Bronchial epithelial cell (primary cell): Measurements from ENCODE around the gene LASP1NB.

Source experiments
- DNase-seq: peaks from one replicate; pipeline ENCODE4 v3.0.0-alpha.2; 2010; ENCODE audit warnings: low read depth
- FAIRE-seq: peaks from 2 replicates; lab custom pipeline; 2011; peaks lifted over from hg19 to GRCh38; lab: Jason Lieb, UNC
- H3K27me3 ChIP-seq: 2 replicates; pipeline ENCODE4 v1.5.1; 2011; ENCODE audit warnings: low read length; ENCODE audit not compliant: control insufficient read depth, insufficient read depth
- H3K36me3 ChIP-seq: 2 replicates; pipeline ENCODE4 v1.5.1; 2011; ENCODE audit warnings: low read length; ENCODE audit not compliant: control insufficient read depth, insufficient read depth
- H3K4me3 ChIP-seq: 2 replicates; pipeline ENCODE4 v1.5.1; 2011; ENCODE audit warnings: mild to moderate bottlenecking, low read depth, low read length, control low read depth
- TF ChIP-seq, protein P1 (sequence below): IDR thresholded peaks from 2 replicates; pipeline ENCODE4 v1.5.1; 2011; ENCODE audit warnings: mild to moderate bottlenecking, moderate library complexity, low read length, control low read depth, inconsistent platforms; ENCODE audit not compliant: insufficient read depth, severe bottlenecking

Gene LASP1NB

DNA sequence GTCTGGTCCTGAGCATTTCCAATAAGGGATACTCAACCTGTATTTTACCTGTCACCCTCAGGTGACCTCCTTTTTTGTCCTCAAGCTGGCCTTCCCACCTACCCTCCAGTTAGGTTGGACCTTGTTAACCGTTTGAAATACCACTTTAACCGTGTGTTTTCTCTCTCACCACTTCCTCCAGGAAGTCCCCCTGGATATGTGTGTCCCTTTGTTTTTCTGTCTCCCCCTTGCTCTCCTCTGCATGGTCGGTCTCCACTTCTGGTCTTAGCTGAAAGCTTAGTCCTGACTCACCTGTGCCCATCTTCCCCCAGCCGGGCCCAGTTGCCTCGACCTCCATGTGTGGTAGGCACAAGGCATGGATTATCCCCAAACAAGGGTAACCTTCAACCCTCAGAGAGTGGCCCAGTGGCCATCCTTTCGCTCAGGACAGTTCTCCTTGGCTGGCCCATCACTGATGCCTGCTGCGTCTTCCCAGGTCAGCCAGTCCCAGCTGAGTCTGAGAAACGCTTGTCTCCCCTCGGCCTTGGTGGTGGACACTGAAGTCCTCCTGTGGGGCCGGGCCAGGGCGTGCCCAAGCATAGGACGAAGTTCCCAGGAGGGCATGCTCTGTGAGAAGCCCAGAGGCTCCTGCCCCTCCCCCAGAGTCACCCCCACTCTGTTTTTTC is 35.5 kb upstream of the LASP1NB start:
- peaks cover 33% of the 10 kb centered on the region for H3K36me3 ChIP-seq
- DNase-seq = no peak
- no peaks in the 10 kb centered on the region for H3K27me3 ChIP-seq
- TF ChIP-seq, protein P1, sequence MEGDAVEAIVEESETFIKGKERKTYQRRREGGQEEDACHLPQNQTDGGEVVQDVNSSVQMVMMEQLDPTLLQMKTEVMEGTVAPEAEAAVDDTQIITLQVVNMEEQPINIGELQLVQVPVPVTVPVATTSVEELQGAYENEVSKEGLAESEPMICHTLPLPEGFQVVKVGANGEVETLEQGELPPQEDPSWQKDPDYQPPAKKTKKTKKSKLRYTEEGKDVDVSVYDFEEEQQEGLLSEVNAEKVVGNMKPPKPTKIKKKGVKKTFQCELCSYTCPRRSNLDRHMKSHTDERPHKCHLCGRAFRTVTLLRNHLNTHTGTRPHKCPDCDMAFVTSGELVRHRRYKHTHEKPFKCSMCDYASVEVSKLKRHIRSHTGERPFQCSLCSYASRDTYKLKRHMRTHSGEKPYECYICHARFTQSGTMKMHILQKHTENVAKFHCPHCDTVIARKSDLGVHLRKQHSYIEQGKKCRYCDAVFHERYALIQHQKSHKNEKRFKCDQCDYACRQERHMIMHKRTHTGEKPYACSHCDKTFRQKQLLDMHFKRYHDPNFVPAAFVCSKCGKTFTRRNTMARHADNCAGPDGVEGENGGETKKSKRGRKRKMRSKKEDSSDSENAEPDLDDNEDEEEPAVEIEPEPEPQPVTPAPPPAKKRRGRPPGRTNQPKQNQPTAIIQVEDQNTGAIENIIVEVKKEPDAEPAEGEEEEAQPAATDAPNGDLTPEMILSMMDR = no peak
- no peak for FAIRE-seq
- H3K4me3 ChIP-seq = no peak overlapping the region

DNA sequence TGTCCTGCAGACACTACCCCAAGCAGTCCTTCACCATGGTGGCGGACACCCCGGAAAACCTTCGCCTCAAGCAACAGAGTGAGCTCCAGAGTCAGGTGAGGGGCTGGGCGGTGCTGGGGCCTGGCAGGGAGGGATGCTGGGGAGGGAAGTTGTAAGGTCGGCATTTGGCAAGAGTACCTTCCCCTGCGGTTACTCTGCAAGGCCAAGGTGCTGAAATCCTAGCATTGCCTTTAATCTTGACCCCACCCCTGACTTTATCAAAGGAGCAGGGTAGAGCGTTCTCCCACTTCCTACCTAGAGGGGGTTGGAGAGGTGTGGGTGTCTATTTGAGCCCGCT is 35.0 kb upstream of the LASP1NB start:
- H3K27me3 ChIP-seq = no peaks in the 10 kb centered on the region
- H3K4me3 ChIP-seq = no peak overlapping the region
- peaks cover 30% of the 10 kb centered on the region for H3K36me3 ChIP-seq
- TF ChIP-seq, protein P1 = no peak
- DNase-seq (no peak), FAIRE-seq (no peak)

DNA sequence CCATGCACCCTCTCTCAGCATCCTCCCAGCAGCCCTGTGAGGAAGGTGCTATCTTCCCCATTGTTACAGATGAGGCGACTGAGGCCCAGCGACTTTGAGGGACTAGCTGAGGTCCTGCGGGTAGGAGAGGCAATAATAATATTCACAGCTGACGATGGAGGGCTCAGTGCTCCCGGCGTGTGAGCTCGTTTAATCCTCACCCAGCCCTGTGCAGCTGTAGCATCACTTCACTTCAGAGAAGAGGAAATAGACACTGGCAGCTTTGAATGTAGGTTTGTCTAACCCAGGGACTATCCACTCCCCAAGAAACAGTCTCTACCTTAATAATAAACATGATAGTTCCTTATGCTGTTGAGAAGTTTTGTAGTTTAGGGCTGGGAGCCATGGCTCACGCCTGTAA is 34.0 kb upstream of the LASP1NB start:
- H3K4me3 ChIP-seq = no peak overlapping the region
- TF ChIP-seq, protein P1 = no peak
- FAIRE-seq (peak; percentile 32), DNase-seq (no peak)
- H3K36me3 ChIP-seq = peaks cover 33% of the 10 kb centered on the region
- H3K27me3 ChIP-seq = no peaks in the 10 kb centered on the region

DNA sequence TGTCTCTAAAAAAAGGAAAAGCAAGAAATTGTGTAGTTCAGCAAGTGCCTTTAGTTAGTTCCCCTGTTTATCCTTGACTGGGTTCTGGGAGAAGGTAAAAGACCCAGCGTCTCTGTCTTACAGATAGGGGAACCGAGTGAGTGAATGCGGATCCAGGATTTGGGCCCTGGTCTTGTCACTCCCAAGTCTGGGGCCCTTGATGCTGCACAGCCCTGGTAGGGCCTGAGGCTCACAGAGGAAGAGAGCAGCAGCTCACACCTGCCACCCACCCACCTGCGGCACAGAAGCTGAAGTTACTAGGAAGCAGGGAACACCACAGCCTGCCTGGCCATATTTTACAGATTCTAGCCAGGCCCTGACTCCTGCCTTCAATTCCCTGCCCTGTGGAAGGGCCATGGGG is 33.3 kb upstream of the LASP1NB start:
- Histone ChIP-seq H3K27me3 (no peaks in the 10 kb centered on the region), H3K36me3 (peaks cover 38% of the 10 kb centered on the region), H3K4me3 (no peak overlapping the region)
- DNase-seq = no peak
- no peak for FAIRE-seq
- TF ChIP-seq, protein P1 = no peak

DNA sequence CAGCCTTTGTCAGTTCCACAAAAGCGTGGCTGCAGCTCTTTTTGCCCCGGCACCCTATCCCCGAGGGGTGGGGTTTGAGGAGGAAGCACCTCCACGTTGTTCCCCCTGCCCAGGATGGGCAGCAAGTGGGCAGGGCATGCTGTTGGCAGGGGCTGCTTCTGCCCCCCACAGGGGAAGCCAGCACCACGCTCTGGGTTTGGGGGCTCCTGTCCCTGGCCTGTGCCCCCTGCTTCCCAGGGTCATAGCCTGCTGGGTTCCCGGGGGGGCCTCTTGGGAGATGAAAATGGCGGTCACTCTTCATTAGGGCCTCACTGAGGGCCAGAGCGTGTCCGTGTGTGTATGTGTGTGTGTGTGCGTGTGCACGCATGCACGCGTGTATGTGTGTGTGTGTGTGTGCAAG is 32.8 kb upstream of the LASP1NB start:
- DNase-seq = no peak

DNA sequence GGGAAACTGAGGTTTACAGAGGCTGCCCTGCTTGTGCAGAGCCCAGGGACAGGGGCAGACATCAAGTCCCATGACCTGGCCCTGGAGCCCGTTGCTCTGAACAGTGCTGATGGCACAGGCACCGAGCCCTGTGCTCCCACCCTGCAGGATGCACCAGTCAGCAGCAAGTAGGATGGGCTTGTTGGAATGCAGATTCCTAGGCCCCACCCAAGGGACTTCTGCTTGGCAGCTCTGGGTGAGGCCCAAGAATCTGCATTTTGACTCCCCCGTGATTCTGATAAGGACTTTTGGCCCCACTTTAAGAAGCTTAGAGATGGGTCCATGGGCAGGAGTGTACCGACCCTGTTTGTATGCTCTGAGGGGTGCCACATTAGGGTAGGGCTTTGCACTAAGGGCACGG is 32.3 kb upstream of the LASP1NB start:
- Histone ChIP-seq H3K27me3 (no peaks in the 10 kb centered on the region), H3K4me3 (no peak overlapping the region), H3K36me3 (peaks cover 38% of the 10 kb centered on the region)
- TF ChIP-seq, protein P1 = no peak
- DNase-seq = no peak
- FAIRE-seq = no peak

More for the DNA sequence above, 32.8 kb upstream of the LASP1NB start:
- FAIRE-seq = no peak
- TF ChIP-seq, protein P1 = no peak
- peaks cover 40% of the 10 kb centered on the region for H3K36me3 ChIP-seq
- H3K4me3 ChIP-seq = no peak overlapping the region
- no peaks in the 10 kb centered on the region for H3K27me3 ChIP-seq
